Measurements from ENCODE around the gene WDR93.

WDR93 gene

DNA sequence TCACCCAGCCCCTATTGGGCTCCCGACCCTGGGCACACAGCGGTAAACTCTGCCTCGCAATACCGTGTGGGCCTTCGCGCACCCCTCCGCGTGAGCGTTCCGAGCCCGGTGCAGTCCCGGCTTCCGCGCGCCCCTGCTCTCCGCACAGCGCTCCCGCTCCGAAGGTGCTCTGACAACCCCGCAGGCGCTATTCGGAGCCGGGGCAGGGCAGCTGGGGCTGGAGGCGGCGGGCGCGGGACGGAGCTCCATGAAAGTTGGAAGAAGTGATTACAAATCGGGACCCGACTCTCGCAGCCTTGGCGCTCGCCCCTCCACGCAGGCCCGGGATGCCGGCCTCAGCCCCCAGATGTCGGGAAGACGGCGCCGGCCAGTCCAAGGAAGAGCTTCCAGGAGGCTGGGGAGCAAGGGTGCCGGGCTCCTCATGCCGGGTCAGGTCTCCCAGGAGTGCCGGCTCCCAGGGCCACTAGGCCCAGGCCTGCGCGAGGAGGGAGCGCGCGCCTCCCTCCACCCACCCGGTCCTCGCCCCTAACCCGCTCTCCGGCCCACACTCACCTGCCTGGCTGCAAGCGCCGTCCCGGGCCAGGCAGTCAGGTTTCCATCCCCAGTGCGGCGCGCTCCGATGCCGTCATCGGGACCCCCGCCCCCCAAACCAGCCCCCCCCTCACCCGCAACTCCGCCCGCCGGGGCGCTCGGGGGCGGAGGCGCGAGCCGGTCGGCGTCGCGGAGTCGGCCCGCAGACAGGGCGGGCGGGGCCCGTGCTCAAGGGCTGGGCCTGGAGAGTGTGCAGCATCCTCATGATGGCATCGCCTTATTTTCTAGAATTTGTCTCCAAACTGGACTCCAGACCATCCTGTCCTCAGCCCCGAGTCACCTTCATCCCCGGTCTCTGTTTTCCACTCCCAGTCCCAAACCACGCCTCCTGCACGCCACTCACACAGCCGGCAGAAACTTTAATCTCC, 35.5 kb upstream of the WDR93 start, which contains the start of gene KIF7:
TSS of gene KIF7 (minus strand) at position 621 of the 959 bp plus-strand sequence. CDS start 2,537 bp downstream, outside the sequence.
- TF ChIP-seq, protein P1, sequence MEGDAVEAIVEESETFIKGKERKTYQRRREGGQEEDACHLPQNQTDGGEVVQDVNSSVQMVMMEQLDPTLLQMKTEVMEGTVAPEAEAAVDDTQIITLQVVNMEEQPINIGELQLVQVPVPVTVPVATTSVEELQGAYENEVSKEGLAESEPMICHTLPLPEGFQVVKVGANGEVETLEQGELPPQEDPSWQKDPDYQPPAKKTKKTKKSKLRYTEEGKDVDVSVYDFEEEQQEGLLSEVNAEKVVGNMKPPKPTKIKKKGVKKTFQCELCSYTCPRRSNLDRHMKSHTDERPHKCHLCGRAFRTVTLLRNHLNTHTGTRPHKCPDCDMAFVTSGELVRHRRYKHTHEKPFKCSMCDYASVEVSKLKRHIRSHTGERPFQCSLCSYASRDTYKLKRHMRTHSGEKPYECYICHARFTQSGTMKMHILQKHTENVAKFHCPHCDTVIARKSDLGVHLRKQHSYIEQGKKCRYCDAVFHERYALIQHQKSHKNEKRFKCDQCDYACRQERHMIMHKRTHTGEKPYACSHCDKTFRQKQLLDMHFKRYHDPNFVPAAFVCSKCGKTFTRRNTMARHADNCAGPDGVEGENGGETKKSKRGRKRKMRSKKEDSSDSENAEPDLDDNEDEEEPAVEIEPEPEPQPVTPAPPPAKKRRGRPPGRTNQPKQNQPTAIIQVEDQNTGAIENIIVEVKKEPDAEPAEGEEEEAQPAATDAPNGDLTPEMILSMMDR (IDR thresholded peaks at IDR 0.05): no peak

GRCh38 chr15:89656116-89656815, 34.3 kb upstream of the WDR93 start:
- TF ChIP-seq, protein P1 (IDR thresholded peaks at IDR 0.05): no peak

DNA sequence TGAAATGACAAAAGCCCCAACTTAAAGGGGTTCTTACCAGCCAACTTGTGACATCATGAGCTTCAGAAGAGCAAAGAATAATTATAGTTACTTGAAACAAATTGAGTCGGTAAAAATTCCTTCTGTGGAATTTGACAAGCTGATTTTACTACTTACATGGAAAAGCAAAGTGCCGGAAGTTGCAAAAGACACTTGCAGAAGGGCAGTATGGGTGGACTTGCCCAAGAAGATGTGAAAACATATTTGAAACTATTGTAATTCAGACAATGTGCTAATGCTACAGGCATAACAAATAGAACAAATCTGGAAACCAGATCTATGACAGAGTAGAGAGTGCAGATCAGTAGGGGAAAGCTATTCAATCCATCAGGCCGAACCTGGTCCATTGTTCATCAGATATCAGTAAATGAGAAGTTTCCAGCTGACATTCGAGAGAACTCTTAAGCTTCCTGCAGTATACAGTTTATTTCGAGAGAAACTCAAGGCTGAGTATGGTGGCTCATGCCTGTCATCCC, 32.9 kb upstream of the WDR93 start:
- TF ChIP-seq, protein P1 (IDR thresholded peaks at IDR 0.05): no peak

GRCh38 chr15:89659295-89659694, 31.3 kb upstream of the WDR93 start:
- TF ChIP-seq, protein P1 (IDR thresholded peaks at IDR 0.05): no peak

DNA sequence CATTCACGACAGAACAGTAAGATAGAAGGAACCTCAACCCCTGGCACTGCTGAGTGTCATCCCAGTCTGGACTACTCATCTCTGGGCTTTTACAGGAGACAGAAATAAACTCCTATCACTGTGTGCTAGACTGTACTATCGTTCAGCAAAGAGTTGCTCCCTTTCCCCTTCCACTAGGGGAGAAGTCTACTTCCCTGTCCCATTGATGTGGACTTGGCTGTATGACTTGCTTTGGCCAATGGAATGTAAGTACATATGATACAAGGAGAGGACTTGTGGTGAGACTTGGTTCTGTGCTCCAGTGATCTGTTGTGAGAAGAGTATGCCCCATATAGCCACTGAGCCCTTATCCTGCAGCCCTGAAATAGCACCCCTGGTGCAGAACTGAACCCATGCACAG, 30.1 kb upstream of the WDR93 start:
- TF ChIP-seq, protein P1 (IDR thresholded peaks at IDR 0.05): no peak

- TF ChIP-seq, protein P1 (IDR thresholded peaks at IDR 0.05): no peak
Observed at GRCh38 chr15:89662893-89663626, 27.6 kb upstream of the WDR93 start.
